ENCODE results near the gene ZNF385B. TPM values are rescaled to one million over a fixed set of nuclear protein-coding genes. Genes with fewer than 3 reads are reported as not detected.

ZNF385B gene
- total and polyA plus RNA-seq, 7 donors = 0.35 to 5.6 (median 3.0) TPM; not detected in 1

DNA sequence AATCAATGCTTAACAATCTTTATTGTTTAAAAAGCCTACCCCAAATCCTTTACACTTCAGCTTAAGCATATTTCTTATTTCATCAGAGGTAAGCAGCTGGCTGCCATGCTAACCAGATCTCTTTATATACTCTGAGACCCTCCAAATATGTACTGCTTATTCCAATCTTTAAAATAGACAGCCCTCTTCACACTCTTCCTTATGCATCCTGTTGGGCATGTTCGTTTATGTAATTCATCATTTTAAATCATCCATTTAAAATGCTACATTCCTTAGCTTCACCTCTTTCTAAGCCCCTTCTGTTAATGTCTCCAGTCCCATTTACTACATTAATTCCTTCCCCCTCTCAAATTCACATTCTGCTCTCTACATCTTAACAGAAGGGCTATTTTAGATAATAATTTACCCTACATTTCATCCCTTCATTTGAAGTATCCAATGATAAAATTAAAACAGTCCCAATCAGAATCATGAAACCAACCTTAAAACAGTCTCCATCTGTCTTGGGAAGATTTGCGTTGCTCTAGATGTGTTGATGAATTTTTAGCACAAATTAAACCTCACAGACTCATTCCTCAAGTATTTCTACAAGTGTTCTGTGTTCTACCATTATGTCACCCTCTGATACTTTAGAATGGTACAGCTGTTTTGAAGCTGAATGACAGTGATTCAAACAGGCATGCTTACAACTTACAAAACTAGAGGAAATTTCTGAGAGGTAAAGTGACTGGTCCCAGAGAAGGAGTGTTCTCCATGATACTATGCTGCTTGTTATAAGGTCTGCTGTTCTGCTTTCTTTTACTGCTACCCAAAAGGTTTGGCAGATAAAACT, 59.1 kb downstream of the ZNF385B start:
- intact Hi-C loops (cut with DNase I) = no loop called here

DNA sequence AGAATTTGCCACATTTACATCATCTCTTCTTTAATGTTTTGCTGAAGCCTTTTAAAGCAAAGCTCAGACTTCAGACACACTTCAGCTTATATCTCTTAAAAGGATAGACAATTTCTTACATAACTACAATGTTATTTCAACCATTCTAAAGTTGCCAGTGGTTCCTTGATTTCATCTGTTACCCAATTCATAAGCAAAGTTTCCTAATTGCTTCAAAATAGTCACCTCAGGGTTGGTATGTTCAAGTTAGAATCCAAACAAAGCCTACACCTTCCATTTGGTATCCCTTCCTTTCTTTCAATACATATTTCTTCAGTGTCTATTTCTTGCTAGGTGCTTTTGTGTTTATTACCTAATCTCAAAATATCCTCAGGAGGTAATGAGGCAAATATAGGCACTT, 60.6 kb downstream of the ZNF385B start:
- Histone ChIP-seq H3K4me1 (no peaks in the 10 kb centered on the region), H3K9me3 (no peaks in the 10 kb centered on the region), H3K36me3 (no peaks in the 10 kb centered on the region), H3K27ac (no peak overlapping the region), H3K4me3 (no peak overlapping the region), H3K27me3 (no peaks in the 10 kb centered on the region)
- no peak for DNase-seq
- TF ChIP-seq POLR2A (IDR thresholded peaks at IDR 0.05) (no peak), EP300 (IDR thresholded peaks at IDR 0.05) (no peak), POLR2AphosphoS5 (IDR thresholded peaks at IDR 0.05) (no peak)
- TF ChIP-seq, protein P1, sequence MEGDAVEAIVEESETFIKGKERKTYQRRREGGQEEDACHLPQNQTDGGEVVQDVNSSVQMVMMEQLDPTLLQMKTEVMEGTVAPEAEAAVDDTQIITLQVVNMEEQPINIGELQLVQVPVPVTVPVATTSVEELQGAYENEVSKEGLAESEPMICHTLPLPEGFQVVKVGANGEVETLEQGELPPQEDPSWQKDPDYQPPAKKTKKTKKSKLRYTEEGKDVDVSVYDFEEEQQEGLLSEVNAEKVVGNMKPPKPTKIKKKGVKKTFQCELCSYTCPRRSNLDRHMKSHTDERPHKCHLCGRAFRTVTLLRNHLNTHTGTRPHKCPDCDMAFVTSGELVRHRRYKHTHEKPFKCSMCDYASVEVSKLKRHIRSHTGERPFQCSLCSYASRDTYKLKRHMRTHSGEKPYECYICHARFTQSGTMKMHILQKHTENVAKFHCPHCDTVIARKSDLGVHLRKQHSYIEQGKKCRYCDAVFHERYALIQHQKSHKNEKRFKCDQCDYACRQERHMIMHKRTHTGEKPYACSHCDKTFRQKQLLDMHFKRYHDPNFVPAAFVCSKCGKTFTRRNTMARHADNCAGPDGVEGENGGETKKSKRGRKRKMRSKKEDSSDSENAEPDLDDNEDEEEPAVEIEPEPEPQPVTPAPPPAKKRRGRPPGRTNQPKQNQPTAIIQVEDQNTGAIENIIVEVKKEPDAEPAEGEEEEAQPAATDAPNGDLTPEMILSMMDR (IDR thresholded peaks at IDR 0.05) = no peak
- intact Hi-C loops (cut with DNase I) = no loop called here

More for the DNA sequence above, 59.1 kb downstream of the ZNF385B start:
- Histone ChIP-seq H3K27me3 (no peaks in the 10 kb centered on the region), H3K4me1 (no peaks in the 10 kb centered on the region), H3K9me3 (no peaks in the 10 kb centered on the region), H3K36me3 (no peaks in the 10 kb centered on the region), H3K27ac (no peak overlapping the region), H3K4me3 (no peak overlapping the region)
- WGBS, 2 donors = 68 to 74% methylated on average over 2 of the region's 2 CpGs
- TF ChIP-seq EP300 (IDR thresholded peaks at IDR 0.05) (no peak), POLR2AphosphoS5 (IDR thresholded peaks at IDR 0.05) (no peak), POLR2A (IDR thresholded peaks at IDR 0.05) (no peak)
- TF ChIP-seq, protein P1 (IDR thresholded peaks at IDR 0.05) = no peak
- no peak for DNase-seq

DNA sequence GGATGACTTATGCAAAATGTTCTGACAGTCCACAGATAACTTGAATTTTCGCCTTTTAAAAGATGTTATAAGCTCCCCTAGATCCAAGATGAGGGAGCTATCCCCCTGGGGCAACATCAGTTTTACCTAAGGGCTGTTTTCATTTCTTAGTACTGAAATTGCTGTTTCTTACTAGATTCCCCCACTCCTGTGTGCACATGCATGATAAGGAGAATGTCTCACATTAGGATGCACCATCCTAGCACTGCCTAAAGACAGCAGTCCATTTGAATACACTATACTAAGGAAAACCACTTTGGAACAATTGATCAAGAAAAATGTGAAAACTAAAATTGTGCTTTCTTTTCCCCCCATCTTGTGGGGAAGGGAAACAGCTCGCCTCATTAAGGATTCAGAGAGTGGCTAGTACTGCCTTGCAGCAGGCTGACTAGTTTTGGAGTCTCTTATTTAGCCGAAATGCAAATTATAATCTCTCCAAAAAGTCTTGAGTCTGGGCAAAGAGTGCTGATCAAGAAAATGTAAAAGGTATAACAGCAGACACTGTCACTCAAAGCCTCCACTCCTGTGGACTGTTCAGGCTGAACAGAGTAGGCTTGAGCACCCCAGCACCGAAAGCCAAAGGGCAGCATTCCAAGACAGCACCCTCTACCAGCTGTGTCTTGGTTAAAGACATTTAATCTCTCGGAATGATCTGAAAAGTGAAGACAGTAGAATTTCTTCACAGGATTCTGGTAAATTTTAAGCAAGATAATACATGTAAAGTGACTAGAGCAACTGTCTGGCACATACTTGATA, 65.0 kb downstream of the ZNF385B start:
- DNase-seq = no peak
- Histone ChIP-seq H3K4me1 (no peaks in the 10 kb centered on the region), H3K36me3 (no peaks in the 10 kb centered on the region), H3K9me3 (no peaks in the 10 kb centered on the region), H3K4me3 (no peak overlapping the region), H3K27ac (no peak overlapping the region), H3K27me3 (no peaks in the 10 kb centered on the region)
- TF ChIP-seq POLR2AphosphoS5 (IDR thresholded peaks at IDR 0.05) (no peak), EP300 (IDR thresholded peaks at IDR 0.05) (no peak), POLR2A (IDR thresholded peaks at IDR 0.05) (no peak)
- TF ChIP-seq, protein P1 (IDR thresholded peaks at IDR 0.05) = no peak
- WGBS, 2 donors = 81 to 84% methylated on average over 5 of the region's 5 CpGs
- intact Hi-C loops (cut with DNase I) = no loop called here

DNA sequence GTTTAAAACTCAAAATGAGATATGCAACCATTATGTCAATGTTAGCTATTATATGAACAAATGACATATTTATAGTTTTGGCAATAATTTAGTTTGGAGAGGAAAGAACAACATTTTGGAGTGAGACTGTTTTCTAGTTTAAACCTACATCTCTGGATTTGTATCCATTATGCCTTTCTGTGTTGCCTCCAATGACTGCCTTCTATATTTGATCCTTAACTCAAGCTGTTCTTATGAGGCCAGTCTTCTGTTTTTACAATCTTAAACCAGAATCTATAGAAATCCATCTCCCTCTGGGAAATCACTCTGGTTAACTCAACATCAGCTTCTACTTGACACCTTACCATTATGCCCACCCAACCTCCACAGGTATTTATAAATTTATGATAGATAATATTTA, 67.5 kb downstream of the ZNF385B start:
- TF ChIP-seq POLR2A (IDR thresholded peaks at IDR 0.05) = no peak
- no peak for TF ChIP-seq EP300 (IDR thresholded peaks at IDR 0.05)
- no peak for TF ChIP-seq POLR2AphosphoS5 (IDR thresholded peaks at IDR 0.05)
- TF ChIP-seq, protein P1 (IDR thresholded peaks at IDR 0.05) = no peak
- DNase-seq = no peak
- H3K4me3 ChIP-seq = no peak overlapping the region
- intact Hi-C loops (cut with DNase I) = no loop called here
- no peaks in the 10 kb centered on the region for H3K9me3 ChIP-seq
- H3K4me1 ChIP-seq = no peaks in the 10 kb centered on the region
- no peak overlapping the region for H3K27ac ChIP-seq
- H3K27me3 ChIP-seq = no peaks in the 10 kb centered on the region
- H3K36me3 ChIP-seq = no peaks in the 10 kb centered on the region
